ENCODE data around the gene TMEM37.
"Not testable (repeated sequence)": the region's sequence is repeated elsewhere in the genome, so short reads cannot be mapped to it uniquely, and the experiment has no call there.

Gene TMEM37, protein sequence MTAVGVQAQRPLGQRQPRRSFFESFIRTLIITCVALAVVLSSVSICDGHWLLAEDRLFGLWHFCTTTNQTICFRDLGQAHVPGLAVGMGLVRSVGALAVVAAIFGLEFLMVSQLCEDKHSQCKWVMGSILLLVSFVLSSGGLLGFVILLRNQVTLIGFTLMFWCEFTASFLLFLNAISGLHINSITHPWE

DNA sequence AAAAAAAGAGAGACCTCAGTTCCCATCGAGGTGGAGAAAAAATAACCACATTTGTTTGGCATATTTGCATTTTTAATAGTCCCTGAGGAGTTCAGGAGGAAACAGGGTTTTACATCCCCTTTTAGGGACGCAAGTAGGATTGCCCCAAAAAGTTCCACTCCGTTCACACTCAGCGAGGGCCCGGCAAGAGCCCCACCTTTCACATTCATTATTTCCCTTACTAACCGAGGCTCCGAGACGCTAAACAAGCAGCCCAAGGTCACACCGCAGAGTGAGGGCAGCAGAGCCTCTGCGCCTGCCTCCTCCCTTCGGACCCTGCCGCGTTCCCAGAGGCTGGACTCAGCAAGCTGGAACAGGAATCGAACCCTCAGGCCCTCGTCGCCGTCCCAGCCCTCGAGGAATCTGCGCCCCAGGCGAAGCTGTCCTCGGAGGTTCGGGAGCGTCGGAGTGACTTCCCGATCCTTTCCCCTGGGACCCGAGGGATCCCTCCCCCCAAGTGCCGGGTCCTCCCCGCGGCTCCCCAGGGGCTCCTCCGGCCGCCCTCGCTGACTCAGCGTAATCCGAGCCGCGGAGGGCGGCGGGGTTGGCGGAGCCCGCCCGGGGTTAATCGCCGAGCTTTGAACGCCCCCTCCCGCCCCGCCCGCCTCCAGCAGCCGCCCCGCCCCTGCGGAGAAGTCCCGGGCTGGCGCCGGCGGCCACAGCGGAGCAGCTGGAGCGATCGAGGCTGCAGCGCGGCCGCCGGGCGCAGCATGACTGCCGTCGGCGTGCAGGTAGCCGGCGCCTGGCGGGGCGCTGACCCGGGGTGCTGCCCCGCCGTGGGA, at the start of gene TMEM37:
TMEM37 (plus strand) TSS at position 700 of the 821 bp plus-strand sequence; CDS start at position 750, 50 bp downstream.
- DNase-seq: no peak

DNA sequence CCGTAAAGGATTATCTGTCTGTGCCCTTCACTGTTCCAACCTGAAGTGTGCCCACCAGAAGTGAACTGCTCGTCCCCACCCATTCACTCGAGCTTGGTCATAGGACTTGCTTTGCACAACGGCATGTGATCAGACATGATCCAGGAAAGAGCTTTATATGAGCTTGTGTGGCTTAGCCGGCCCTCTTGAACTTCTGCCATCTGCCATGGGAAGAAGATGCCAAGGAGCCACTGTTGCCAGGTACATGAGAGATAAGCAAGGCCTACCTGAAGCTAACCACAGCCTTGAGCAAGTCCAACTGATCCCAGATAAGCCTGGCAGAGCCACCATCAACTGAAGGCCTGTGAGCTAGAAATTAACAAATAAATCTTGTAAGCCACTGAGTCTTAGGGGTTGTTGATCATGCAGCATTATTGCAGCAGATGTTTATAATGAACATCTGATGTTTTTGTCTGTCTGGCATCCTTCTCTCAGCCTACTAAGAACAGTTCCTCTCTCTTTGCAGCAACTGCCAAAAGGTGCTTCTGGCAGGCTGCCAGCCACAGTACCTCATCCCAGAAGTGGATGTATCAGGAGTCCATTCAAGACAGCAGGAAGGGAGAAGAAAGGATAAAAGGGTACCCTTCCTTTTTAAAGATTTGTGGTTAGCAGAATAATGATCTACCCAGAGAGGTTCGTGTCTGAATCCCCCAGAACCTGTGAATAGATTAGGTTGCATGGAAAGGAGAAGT, 48.1 kb upstream of the TMEM37 start:
- DNase-seq: no peak

DNA sequence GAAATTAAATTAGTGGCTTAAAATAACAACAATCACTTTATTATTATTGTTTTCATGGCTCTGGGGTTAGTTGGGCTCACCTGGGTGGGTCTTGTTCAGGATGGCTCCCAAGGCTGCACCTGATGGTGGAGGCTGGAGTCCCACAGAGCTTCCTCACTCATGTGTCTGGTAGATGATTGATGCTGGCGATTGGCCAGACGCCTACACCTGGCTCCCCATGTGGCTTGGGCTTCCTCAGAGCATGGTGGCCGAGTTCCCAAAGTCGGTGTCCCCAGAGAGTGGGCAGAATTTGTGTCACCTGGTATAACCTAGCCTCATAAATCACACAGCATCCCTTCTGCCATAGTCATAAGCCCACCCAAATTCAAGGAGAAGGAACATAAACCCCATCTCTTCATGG, 46.7 kb upstream of the TMEM37 start:
- no peak for DNase-seq

DNA sequence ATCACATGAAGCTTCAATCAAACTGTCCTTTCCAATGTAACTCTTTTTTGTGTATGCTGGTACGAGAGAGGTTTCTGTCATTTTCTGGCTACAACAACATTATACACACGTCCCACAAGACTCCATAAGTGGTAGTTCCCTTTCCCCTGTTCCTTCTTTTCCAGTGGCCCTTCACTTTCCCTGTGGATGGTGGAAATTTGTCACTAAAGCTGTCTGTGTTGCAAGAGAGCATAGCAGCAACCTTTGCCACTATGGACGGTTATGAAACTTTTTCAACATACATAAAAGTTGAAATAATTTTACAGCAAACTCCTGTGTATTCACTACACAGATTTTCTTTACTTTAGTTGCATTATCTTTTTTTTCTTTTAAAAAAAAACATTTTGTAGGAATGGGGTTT, 46.2 kb upstream of the TMEM37 start:
- no peak for DNase-seq

DNA sequence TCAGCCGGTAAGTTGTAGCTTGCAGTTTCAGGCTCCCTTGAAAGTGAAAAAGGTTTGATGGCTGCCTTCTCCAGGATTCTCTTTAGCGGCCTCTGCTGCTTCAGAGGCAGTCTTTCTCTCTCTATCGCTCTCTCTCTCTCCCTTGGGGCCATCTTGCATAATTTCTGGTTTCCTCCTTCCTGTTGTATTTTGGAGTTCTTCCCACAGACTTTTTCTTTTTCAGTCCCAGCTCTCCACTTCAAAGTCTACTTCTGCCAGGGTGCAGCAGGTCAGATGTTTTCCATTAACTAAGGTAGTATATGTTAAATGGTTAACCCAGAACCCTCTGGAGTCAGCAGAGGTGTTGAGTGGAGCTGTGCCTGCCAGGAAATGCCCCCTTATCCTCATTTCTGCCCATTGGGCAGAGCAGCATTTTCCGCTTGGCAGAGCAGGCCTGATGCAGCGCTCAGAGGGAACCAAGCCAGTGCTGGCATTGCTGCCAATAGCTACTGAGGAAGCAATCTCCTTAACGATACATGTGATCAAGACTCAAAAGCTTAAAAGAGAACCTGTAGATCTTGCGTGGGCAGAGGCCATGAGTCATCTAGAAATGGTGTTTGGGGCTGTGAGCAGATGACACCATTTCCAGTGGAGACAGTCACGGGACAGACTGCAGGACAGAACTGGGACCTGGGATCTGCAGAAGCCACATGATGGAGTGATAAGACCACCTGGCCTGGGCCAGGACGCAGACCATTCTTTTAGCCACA, 44.1 kb upstream of the TMEM37 start:
- no peak for DNase-seq

DNA sequence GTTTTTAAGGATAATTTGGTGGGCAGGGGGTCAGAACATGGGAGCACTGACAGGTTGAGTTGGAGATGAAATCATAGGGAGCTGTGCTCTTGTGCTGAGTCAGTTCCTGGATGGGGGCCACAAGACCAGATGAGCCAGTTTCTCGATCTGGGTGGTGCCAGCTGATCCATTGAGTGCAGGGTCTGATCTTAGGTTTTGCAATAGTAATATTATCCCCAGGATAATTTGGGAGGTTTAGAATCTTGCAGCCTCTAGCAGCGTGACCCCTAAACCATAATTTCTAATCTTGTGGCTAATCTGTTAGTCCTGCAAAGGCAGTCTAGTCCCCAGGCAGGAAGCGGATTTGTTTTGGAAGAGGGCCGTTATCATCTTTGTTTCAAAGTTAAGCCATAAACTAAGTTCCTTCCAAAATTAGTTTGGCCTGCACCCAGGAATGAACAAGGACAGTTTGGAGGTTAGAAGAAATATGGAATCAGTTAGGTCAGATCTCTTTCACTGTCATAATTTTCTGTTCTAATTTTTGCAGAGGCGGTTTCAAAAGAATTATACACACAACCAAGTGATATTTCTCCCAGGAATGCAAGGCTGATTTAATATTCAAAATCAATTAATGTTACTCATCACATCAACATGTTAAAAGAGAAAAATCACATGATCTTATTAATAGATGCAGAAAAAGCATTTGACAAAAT, 41.9 kb upstream of the TMEM37 start:
- no peak for DNase-seq

DNA sequence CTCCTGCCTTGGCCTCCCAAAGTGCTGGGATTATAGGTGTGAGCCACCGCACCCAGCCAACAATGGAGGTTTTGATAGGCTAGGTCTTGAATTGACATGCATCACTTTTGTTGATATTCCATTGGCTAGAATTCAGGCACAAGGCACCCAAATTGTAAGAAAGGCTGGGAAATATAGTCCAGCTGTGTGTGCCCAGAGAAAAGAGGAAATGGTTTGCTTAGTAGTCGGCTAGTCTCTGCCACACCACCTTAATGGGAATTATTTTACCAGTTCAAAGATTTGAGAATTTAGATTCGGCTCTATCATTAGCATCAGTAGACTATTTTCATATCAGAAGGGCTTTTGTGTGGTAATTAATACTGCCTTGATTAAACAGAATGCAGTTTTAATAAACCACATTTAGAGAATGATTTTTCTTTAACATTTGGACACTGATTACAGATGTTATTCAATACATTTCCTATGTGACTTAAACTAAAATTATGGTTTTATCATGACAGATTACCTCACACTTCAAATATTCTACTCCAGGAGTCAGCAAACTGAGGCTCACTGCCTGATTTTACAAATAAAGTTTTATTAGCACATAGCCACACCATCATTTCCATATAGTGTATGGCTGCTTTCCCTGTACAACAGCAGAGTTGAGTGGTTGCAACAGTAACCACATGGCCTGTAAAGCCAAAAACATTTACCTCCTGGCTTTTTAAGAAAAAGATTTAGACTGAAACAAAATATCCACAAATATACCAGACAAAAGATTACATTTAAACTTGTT, 37.5 kb upstream of the TMEM37 start:
- no peak for DNase-seq

DNA sequence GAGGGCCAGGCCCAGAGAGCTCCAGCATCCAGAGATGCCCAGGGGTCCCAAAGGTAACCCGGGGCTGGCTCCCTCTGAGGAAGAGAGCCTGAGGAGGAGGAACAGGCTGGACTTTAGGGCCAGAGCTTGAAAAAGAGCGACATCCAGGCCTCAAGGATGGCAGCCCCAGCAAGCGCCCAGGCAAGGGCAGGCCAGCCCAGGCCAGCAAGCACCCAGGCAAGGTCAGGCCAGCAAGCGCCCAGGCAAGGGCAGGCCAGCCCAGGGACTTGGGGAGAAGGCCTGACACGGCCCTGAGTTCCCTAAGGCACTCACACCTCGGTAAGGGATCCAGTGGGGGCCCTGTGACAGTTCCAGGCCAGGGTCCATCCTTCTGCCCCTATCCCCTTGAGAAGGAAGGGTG, 34.5 kb upstream of the TMEM37 start:
- no peak for DNase-seq

DNA sequence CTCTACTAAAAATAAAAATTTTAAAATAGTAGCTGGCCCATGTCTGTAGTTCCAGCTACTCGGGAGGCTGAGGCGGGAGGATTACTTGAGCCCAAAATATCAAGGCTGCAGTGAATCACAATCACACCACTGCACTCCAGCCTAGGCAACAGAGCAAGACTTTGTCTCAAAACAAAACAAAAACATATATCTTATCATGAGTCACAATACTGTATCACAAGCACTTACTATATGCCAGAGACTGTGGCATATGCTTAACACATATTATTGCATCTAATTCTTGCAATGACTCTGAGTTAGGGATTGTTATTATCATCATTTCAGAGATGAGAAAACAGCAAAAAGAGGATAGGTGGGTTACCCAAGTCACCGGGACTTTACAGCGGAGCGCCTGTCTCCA, 29.5 kb upstream of the TMEM37 start:
- no peak for DNase-seq

DNA sequence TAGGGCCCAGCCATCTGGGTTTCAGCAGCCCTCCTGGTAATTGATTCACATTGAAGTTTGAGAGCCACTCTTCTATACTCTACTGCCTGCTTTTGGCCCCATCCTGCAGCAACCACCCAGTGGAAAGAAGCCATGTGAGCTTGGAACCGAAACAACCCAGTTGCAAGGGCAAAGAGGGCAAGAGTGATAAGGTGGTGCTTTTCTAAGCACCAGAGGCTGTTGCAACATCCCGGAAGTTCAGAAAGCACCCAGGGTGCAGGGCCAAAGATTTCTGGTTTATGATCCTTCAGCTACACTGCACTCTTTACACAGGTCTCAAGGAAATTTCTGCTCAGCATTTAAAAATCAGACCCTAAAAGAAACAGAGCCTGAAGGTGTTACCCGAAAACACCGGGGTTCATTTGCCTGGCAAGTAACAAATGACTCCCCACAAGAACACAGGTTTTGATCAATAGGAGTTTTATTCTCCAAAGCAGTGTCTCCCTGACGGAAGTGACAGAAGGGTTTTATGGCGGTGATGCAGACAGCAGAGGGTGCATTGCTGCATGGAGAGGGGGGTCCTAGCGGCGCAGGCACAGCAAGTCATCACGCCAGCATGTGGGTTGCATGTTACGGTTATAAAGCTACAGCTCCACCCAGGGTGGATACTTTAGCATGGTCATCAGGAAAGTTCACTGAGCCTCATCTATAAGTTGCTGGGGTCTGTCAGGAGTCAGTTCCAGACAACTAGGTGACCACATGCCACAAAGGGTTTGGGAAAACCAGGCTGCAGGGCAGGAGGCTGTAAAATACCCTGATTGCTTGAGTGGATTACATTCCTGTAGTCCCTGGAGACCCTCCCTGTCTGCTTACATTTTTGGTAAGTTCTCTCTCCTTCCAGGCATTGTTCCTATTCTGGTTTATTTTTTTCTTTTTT, 28.8 kb upstream of the TMEM37 start:
- no peak for DNase-seq

DNA sequence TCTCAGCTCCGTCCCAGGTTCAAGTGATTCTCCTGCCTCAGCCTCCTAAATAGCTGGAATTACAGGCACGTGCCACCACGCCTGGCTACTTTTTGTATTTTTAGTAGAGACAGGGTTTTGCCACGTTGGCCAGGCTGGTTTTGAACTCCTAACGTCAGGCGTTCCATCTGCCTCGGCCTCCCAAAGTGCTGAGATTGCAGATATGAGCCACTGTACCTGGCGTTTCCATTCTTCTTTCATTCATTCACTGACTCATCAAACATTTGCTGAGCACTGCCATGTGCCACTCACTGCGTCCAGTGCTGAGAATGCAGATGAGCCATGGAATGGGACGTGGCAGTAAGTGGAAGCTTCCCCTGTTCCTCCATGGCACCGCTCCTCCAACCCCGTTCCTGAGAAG, 28.0 kb upstream of the TMEM37 start:
- DNase-seq: not testable (repeated sequence)

DNA sequence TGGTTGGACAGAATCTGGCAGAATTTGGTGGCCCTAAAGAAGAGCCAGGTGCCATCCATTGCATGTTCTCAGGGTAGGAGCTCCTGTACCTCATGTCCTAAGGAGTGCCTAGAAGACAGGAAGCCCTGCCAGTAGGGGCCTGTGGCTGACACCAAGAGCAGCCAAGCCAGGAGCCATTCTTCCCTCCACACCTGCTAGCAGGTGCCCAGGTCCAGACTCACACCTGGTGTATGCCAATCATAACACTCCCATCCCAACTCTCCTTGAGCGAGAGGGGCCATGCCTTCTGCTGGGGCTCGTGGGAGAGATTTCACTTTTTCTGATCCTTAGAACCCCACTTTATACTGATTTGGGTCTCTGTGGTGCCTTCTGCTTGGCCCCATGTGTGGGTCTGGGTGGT, 26.5 kb upstream of the TMEM37 start:
- no peak for DNase-seq

DNA sequence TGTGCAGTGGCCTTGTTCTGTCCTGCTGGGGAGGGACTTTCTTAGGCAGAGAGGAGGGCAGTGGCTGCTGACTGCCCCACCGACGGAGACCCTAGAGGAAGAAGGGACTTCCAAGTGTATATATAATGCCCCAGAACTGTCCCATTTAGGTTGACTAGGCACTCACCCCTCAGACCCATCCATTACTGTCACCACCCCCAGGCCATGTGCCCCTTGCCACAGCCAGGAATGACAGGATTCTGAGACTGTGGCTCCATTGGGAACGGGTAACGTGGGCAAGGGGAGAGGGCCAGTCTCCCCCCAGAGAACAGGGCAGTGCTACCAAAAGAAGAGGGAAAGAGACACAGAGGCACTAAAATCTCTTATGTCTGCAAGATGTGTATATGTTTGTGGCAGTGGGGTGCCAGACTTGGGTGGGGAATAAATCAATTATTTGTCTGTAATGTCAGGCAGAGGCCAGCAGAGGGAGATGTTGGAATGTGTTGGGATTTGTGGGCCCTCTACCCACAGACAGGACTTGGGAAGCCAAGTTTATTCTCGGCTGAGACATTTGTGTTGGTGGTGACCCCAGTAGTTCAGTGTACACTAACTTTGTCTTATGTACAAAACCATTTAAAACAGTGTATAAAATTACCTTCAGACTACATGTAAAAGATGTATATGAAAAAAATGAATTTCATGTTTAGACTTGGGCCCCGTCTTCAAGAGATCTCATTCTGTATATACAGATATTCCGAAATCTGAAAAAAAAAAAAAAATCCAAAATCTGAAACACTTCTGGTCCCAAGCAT, 24.0 kb upstream of the TMEM37 start:
- DNase-seq: no peak

DNA sequence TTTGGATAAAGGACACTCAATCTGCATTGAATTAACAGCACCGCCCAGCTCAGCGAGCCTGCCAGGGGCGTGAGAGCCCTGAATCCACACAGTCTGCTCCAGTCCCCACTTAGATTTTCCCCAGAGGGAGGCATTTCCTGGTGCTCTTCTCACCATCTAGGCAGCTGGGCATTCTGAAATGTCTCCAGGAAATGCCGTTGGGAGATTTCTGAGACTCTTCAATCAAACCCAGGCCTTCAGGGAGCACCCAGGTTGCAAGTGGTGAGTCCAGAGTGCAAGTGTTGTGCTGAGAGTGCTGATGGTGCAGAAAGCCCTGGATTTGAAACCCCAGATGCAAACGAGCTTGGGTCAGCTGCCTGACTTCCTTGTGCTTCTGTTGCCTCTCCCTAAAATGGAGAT, 23.4 kb upstream of the TMEM37 start:
- no peak for DNase-seq

DNA sequence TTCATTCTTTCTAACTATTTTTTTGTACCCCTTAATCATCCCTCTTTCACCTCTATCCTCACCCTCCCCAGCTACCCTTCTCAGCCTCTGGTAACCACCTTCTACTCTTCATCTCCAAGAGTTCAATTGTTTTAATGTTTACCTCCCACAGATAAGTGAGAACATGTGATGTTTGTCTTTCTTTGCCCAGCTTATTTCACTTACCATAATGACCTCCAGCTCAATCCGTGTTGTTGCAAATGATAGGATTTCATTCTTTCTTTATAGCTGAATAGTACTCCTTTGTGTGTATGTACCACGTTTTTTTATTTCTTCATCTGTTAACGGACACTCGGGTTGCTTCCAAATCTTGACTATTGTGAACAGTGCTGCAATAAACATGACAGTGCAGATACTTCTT, 22.1 kb upstream of the TMEM37 start:
- DNase-seq: no peak

DNA sequence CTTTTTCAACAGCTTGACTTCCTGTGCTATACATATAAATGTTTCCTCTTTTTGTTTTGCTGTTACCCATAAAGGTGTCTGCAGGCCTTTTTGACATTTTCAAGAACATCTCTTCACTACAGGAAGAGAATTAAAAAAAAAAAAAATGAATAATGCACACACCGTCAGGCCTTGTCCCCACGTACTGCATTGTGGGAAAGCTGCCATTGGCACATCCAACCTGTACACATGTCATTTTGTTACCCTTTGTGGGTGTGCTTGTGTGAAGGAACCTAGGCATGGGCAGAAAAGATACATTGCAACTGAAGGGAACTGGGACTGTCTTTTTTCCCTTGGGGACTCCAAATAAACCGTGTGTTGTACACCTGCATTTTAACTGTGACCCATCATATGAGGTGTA, 16.8 kb upstream of the TMEM37 start:
- no peak for DNase-seq

DNA sequence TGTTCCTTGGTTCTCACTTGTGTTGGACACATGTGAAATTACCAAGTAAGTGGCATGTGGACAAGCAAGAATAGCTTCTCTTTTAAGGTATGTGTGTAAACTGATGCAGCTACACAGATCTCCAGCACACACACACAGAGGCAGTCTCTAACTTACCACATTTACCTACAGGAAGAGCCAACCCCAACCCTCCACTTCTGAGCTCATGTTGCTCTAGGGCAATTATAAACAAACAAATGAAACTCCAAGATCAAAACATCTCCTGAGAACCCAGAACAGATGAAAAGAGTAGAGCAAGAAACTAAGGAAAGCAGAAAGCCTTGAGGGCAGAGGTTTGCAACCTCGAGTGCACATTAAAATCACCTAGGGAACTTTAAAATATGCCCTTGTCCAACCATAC, 16.0 kb upstream of the TMEM37 start:
- DNase-seq: no peak

DNA sequence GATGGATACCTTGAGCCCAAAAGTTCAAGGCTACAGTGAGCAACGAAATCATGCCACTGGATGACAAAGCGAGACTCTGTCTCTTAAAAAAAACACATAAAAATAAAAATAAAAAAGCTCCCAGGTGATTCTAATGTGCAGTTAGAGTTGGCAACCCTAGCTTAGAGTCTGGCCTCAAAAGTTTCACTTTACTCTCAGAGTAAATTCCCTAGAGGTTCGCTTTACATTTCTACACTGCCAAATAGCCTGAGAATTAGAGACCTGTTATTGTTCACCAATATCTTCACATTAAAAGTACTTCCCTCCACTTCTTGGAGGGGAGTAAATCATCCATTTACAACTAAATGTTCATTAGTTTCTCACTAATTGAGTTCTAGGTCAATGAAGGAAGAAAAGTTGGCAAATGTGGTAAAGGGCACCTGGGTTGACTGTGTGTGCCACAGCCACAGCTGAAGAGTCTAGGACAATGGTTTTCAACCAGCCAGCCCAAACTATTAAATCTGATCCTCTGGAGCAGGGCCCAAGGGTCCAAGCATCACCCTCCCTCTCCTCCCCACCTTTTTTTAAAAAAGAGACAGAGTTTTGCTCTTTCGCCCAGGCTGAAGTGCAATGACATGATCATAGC, 15.2 kb upstream of the TMEM37 start:
- no peak for DNase-seq

DNA sequence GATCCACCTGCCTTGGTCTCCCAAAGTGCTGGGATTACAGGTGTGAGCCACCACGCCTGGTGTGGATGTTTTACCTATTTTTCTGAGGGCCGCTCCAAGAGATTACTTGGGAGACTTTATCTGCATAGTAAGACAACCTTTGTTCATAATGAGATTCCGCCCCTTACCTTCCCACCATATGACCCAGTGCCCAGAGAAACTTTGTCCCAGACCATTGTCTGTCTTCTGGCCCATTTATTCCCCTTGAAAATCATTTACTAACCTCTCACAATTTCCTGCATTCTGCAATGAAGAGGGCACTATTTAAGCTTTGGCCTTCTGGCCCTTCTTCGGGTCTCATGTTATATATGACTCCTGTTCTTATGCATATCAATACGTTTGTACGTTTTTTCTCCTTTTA, 13.7 kb upstream of the TMEM37 start:
- DNase-seq: no peak
